Measurements from ENCODE around the gene OBSL1. TPM values are rescaled to one million over a fixed set of nuclear protein-coding genes. Genes with fewer than 3 reads are reported as not detected.

Gene OBSL1
- total and polyA plus RNA-seq, 4 donors = 14.2 to 35.3 (median 27.3) TPM

- Histone ChIP-seq H3K9ac (ENCODE audit: low read depth in 1 of 2, low read length in 2 of 2) (no peak overlapping the region), H3K27ac (ENCODE audit: low read depth in 1 of 2, low read length in 2 of 2) (no peak overlapping the region), H3K4me3 (ENCODE audit: low read depth in 1 of 3, low read length in 3 of 3) (no peak overlapping the region), H3K27me3 (ENCODE audit: control insufficient read depth in 4 of 4, insufficient read depth in 4 of 4, low read length in 3 of 4) (no peaks in the 10 kb centered on the region), H3K4me1 (ENCODE audit: control insufficient read depth in 4 of 4, insufficient read depth in 4 of 4, low read length in 3 of 4) (peaks cover 5 to 22% (median 13%) of the 10 kb centered on the region in 4 donors), H3K9me3 (ENCODE audit: control insufficient read depth in 4 of 4, low read length in 3 of 4) (no peaks in the 10 kb centered on the region), H3K36me3 (ENCODE audit: control insufficient read depth in 4 of 4, insufficient read depth in 3 of 4, low read depth in 1 of 4, low read length in 3 of 4) (peaks cover 14 to 34% (median 15%) of the 10 kb centered on the region in 4 donors)
- no peak for DNase-seq (ENCODE audit: low spot score)
- TF ChIP-seq RAD21 (IDR thresholded peaks at IDR 0.05) = no peak
- TF ChIP-seq, protein P1, sequence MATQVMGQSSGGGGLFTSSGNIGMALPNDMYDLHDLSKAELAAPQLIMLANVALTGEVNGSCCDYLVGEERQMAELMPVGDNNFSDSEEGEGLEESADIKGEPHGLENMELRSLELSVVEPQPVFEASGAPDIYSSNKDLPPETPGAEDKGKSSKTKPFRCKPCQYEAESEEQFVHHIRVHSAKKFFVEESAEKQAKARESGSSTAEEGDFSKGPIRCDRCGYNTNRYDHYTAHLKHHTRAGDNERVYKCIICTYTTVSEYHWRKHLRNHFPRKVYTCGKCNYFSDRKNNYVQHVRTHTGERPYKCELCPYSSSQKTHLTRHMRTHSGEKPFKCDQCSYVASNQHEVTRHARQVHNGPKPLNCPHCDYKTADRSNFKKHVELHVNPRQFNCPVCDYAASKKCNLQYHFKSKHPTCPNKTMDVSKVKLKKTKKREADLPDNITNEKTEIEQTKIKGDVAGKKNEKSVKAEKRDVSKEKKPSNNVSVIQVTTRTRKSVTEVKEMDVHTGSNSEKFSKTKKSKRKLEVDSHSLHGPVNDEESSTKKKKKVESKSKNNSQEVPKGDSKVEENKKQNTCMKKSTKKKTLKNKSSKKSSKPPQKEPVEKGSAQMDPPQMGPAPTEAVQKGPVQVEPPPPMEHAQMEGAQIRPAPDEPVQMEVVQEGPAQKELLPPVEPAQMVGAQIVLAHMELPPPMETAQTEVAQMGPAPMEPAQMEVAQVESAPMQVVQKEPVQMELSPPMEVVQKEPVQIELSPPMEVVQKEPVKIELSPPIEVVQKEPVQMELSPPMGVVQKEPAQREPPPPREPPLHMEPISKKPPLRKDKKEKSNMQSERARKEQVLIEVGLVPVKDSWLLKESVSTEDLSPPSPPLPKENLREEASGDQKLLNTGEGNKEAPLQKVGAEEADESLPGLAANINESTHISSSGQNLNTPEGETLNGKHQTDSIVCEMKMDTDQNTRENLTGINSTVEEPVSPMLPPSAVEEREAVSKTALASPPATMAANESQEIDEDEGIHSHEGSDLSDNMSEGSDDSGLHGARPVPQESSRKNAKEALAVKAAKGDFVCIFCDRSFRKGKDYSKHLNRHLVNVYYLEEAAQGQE (IDR thresholded peaks at IDR 0.05) = no peak
- TF ChIP-seq SP1 (IDR thresholded peaks at IDR 0.05) = no peak
- no peak for TF ChIP-seq CTCF (IDR thresholded peaks at IDR 0.05; ENCODE audit: low read depth, low read length, missing input control)
- no peak for TF ChIP-seq JUND (IDR thresholded peaks at IDR 0.05)
- no peak for TF ChIP-seq FOXA2 (IDR thresholded peaks at IDR 0.05)
- TF ChIP-seq GABPA (IDR thresholded peaks at IDR 0.05 in 1 of 2, conservative IDR thresholded peaks at IDR 0.05 in 1 of 2) = no peak
- TF ChIP-seq, protein P2, sequence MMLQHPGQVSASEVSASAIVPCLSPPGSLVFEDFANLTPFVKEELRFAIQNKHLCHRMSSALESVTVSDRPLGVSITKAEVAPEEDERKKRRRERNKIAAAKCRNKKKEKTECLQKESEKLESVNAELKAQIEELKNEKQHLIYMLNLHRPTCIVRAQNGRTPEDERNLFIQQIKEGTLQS (IDR thresholded peaks at IDR 0.05) = no peak
- no peak for TF ChIP-seq YY1 (IDR thresholded peaks at IDR 0.05)
- TF ChIP-seq HNF4G (IDR thresholded peaks at IDR 0.05) = no peak
- no peak for TF ChIP-seq NR2F2 (IDR thresholded peaks at IDR 0.05)
- TF ChIP-seq TAF1 (conservative IDR thresholded peaks at IDR 0.05) = no peak
- TF ChIP-seq FOXA1 (IDR thresholded peaks at IDR 0.05) = no peak
Measured at GRCh38 chr2:219502618-219503017, 68.7 kb downstream of the OBSL1 start.

GRCh38 chr2:219501849-219502248, 69.5 kb downstream of the OBSL1 start:
- Histone ChIP-seq H3K4me1 (ENCODE audit: control insufficient read depth in 4 of 4, insufficient read depth in 4 of 4, low read length in 3 of 4) (peaks cover 6 to 30% (median 20%) of the 10 kb centered on the region in 4 donors), H3K9me3 (ENCODE audit: control insufficient read depth in 4 of 4, low read length in 3 of 4) (no peaks in the 10 kb centered on the region), H3K4me3 (ENCODE audit: low read depth in 1 of 3, low read length in 3 of 3) (no peak overlapping the region), H3K36me3 (ENCODE audit: control insufficient read depth in 4 of 4, insufficient read depth in 3 of 4, low read depth in 1 of 4, low read length in 3 of 4) (peaks cover 12 to 34% (median 14%) of the 10 kb centered on the region in 4 donors), H3K27me3 (ENCODE audit: control insufficient read depth in 4 of 4, insufficient read depth in 4 of 4, low read length in 3 of 4) (no peaks in the 10 kb centered on the region), H3K27ac (ENCODE audit: low read depth in 1 of 2, low read length in 2 of 2) (no peak overlapping the region), H3K9ac (ENCODE audit: low read depth in 1 of 2, low read length in 2 of 2) (no peak overlapping the region)
- DNase-seq (ENCODE audit: low spot score) = no peak
- 98% methylated on average over 14 of the region's 14 CpGs for WGBS
- TF ChIP-seq HNF4A (conservative IDR thresholded peaks at IDR 0.05) (no peak), SP1 (IDR thresholded peaks at IDR 0.05) (no peak), FOXA1 (IDR thresholded peaks at IDR 0.05) (no peak), HNF4G (IDR thresholded peaks at IDR 0.05) (no peak), NR2F2 (IDR thresholded peaks at IDR 0.05) (no peak), RXRA (IDR thresholded peaks at IDR 0.05) (no peak), RAD21 (IDR thresholded peaks at IDR 0.05) (no peak), YY1 (IDR thresholded peaks at IDR 0.05) (no peak), EGR1 (IDR thresholded peaks at IDR 0.05; ENCODE audit: low read depth in 2 of 2) (no peak), GABPA (IDR thresholded peaks at IDR 0.05 in 1 of 2, conservative IDR thresholded peaks at IDR 0.05 in 1 of 2) (no peak), CTCF (IDR thresholded peaks at IDR 0.05; ENCODE audit: low read depth, low read length, missing input control) (no peak), FOXA2 (IDR thresholded peaks at IDR 0.05) (no peak), JUND (IDR thresholded peaks at IDR 0.05) (no peak)
- TF ChIP-seq, protein P2 (IDR thresholded peaks at IDR 0.05) = no peak
- TF ChIP-seq, protein P3, sequence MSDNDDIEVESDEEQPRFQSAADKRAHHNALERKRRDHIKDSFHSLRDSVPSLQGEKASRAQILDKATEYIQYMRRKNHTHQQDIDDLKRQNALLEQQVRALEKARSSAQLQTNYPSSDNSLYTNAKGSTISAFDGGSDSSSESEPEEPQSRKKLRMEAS (IDR thresholded peaks at IDR 0.05) = no peak
- TF ChIP-seq, protein P4, sequence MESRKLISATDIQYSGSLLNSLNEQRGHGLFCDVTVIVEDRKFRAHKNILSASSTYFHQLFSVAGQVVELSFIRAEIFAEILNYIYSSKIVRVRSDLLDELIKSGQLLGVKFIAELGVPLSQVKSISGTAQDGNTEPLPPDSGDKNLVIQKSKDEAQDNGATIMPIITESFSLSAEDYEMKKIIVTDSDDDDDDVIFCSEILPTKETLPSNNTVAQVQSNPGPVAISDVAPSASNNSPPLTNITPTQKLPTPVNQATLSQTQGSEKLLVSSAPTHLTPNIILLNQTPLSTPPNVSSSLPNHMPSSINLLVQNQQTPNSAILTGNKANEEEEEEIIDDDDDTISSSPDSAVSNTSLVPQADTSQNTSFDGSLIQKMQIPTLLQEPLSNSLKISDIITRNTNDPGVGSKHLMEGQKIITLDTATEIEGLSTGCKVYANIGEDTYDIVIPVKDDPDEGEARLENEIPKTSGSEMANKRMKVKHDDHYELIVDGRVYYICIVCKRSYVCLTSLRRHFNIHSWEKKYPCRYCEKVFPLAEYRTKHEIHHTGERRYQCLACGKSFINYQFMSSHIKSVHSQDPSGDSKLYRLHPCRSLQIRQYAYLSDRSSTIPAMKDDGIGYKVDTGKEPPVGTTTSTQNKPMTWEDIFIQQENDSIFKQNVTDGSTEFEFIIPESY (IDR thresholded peaks at IDR 0.05) = no peak

Measured in liver (tissue), 9 donors.